IPS-11a (cell line): ENCODE data around the gene CTF1.

Source experiments
- H3K4me3 ChIP-seq: one replicate; pipeline ENCODE4 v1.5.1; 2013; ENCODE audit warnings: low read depth, low read length, control low read depth

Gene CTF1

GRCh38 chr16:30953111-30953510 is 56.7 kb downstream of the CTF1 start:
- no peak overlapping the region for H3K4me3 ChIP-seq
